CD4-positive, alpha-beta T cell treated with Interleukin-17A for 1 hour (primary cell): ENCODE data around the gene HELZ2.
A peak's percentile ranks its signal among the peaks of the same experiment; 100 is the strongest.

Source experiments
- DNase-seq: peaks from one replicate; pipeline ENCODE4 v3.0.0-alpha.2; 2020

The HELZ2 gene

GRCh38 chr20:63537525-63538203 is 36.4 kb downstream of the HELZ2 start:
- DNase-seq: peak; percentile 97

DNA sequence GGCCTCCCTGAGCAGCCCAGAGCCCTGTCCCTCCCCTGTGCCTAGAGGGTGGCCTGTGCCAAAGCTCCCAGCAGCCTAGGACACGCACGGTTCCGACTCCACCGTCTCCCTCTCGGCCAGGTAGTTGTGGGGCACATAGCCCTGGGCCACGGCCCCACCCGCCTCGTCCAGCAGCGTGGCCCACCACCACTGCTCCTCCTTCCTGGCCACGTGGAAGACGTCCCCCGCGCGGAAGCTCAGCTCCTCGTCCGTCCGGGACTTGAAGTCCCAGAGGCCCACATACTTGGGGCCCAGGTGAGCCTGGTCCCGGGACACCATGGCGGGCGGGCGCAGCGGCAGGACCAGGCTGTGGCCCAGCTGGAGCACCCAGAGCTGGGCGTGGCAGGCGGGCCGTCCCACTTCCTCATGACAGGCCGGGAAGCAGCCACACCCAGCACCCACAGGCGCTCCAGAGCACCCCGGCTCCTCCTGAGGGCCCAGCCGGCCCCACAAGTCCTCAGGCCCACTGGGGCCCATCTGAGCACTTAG is 37.0 kb downstream of the HELZ2 start, which contains the start of gene PTK6:
Gene PTK6 (minus strand): TSS at position 380 of the 528 bp plus-strand sequence. CDS start 62 bp downstream, at position 318.
- no peak for DNase-seq

- no peak for DNase-seq
These were observed 37.6 kb downstream of the HELZ2 start for GRCh38 chr20:63536241-63536977.

- no peak for DNase-seq
These were observed 39.0 kb downstream of the HELZ2 start for GRCh38 chr20:63534831-63535651.

DNA sequence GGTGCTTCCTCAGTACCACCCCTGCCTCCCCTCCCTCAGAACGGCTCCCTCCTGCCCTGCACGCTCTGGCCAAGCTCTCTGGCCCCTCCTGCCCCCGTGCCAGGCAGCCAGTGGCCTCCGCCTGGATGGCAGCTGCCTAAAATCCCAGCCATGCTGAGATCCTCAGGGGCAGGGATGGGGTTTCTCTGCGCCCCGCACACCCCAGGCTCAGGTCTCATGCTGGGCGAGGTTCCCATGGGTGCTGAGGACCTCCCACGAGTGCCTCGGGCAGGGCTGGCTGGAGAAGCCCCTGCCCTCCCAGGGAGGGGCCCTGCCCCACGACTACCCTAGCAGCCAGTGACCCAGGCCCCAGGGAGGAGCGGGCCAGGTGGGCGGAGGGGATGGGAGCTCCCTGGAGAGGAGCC is 39.6 kb downstream of the HELZ2 start:
- DNase-seq: no peak

DNA sequence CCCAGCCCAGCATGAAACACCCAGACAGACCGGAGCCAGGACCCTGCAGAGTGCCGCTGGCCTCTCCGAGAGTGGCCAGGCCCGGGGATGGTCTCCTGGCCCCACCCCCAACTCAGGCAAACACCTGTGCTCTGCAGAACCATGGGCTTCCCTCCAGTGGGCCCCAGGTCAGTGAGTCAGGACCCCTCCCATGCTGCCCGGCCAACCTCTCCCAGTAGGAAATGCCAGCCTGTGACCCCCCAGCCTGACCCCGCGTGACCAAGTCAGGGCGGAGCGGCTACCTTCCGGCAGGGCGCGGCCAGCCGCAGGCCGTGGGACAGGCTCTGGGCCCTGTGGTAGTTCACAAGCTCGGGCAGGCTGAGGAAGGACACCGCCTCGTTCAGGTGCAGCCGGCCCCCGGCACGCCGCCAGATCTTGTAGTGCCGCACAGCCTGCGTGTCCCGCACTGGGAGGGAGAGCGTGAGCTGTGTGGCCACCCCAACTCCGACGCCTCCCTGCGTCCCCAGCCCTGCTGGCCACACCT is 40.1 kb downstream of the HELZ2 start:
- DNase-seq: no peak

DNA sequence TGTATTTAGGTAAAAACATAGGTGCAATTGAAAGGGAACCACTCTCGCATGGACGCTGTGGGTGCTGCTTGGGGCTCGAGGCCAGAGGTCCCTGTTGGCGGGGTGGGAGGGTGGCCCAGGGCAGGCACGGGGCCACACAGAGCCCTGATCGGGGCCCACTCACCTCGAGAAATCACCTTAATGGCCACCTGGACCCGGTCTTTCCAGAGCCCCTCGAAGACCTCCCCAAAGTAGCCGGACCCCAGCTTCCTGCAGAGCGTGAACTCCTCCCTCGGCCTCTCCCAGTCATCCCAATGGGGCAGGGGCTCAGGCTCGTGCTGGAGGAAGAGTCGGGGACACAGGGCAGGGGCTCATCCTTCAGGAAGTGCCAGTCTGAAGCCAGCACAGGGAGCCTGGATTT is 40.7 kb downstream of the HELZ2 start:
- DNase-seq: no peak

DNA sequence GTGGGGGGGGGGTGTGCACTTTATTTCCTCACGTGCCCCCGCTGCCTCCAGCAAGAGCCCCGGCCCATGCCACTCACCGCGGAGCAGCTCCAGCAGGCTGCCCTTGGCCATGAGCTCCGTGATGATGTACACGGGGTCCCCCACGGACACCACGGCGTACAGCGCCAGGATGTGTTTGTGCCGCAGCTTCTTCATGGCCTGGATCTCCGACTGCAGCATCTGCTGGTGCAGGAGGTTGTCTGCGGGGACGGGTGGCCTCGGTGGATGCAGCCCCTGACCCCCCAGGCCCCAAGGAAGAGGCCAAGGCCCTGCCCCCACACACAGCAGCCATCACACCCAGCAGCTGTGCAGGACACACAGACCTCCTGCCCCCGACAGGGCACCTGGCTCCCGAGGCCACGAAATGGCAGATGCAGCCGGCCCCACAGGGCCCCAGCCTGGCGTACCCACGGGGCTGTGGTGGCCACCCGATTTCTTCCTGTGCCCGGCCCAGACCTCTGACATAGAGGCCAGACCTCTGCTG is 41.5 kb downstream of the HELZ2 start:
- no peak for DNase-seq

DNA sequence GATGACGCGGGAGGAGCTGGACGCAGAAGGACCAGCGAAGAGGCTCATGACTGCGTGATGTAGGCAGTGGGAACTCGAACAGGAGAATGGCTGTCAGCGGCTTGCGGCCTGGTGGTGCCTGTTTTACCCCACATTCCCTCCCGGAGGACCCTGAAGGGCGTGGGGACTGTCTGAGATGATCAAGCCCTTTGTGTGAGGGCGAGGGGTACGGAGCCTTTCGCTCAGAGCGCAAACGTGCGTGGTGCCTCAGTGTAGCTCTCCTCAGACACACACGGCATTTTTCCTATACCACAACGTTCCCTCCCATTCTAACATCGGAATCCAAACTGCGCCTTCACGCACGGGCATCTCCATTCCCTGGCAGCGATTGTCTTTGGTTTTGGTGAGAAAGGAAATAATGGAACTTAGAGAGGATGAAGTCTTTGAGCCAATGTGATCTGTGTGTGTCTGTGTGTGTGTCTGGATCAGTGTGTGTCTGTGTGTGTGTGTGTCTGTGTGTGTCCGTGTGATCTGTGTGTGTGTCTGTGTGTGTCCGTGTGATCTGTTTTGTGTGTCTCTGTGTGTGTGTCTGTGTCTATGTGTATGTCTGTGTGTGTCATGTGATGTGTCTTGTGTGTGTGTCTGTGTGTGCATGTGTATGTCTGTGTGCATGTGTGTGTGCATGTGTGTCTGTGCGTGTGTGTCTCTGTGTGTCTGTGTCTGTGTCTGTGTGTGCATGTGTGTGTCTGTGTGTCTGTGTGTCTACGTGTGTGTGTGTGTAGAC is 42.2 kb downstream of the HELZ2 start:
- no peak for DNase-seq

- DNase-seq: no peak
These were observed 43.3 kb downstream of the HELZ2 start for GRCh38 chr20:63530788-63531160.

GRCh38 chr20:63529861-63530787 is 43.9 kb downstream of the HELZ2 start:
- no peak for DNase-seq

DNA sequence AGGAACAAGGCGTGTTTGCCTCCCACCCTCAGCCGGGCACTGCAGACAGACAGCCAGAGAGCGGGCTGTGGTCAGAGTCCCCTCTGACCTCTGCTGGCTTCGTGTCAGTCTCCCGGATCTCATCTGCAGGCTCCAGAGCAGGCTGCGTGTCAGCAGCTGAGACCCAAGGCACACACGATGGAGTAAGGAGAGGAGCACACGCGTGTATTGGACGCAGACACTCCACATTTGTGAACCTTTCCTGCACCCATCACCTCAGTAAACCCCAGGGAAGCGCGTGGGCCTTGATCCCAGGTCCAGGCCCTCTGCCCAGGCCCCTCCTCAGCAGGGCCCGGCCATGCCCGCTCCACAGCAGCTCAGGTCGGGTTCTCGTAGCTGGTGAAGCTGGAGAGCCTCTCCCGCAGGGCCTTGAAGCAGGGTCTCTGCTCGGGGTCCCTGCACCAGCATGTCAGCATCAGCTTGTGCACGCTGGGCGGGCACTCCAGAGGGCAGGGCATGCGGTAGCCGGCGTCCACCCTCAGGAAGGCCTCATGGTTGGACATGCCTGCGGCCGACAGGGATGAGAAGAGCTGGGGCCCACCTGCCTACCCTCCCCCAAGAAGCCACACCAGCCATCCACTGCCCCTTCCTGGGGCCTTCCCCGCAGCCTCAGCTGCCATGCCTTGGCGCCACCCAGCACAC is 44.7 kb downstream of the HELZ2 start:
- DNase-seq: no peak

DNA sequence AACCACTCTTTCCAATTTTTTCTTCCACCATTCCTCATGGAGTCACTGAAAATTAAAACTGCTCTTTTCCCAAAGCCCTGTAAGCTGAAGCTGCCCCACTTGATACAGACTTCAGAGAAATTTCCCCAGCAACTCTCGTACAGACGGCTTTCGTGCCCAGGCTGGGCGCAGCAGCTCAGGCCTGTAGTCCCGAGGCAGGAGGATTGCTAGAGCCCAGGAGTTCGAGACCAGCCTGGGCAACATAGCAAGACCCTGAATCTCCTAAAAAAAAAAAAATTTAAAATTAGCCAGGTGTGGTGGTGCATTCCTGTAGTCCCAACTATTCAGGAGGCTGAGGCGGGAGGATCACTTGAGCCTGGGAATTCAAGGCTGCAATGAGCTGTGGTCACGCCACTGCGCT is 46.9 kb downstream of the HELZ2 start:
- no peak for DNase-seq

DNA sequence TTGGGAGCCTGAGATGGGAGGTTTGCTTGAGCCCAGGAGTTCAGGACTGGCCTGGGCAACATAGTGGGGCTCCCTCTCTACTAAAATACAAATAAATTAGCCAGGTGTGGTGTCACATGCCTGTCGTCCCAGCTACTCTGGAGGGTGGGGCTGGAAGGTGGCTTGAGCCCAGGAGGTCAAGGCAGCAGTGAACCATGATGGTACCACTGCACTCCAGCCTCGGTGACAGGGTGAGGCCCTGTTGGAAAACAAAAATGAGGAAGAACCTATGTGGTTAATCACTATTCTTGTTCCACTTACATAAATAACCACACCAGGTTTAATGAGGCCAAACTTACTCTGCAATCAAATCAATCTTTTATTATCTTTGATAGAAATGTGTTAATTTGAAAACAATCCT is 48.1 kb downstream of the HELZ2 start:
- no peak for DNase-seq

DNA sequence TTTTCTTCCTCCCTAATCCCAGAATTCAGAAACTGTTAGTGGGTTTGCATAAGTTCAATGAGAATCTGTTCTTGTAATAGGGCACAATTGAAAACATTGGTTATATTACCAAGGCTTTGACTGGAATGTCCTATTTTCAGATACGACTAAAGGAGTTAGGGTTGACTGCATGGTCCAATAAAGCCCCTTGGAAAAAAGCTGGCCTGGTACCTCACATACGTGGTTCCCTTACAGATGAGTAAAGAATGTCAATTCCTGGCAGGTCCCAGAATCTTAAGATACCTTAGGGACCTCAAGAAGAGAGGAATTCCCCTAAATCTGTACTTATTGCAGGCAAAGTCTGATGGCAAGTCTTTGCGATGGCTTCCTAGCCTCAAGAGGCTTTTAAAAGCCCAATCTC is 48.9 kb downstream of the HELZ2 start:
- no peak for DNase-seq
